Breast epithelium (tissue), 4 donors: ENCODE results near the gene CLSTN2. TPM values are rescaled to one million over a fixed set of nuclear protein-coding genes. Genes with fewer than 3 reads are reported as not detected.

Experiments
- DNase-seq, 2 donors: peaks; one replicate each; pipeline ENCODE4 v3.0.0-alpha.2; 2019; ENCODE audit warnings: low spot score in 2 of 2
- H3K27ac ChIP-seq, 2 donors: fragments of 200-600 bp; sonication (generic) in 1 of 2; one replicate each; pipeline ENCODE4 v1.5.1; 2016 to 2019; ENCODE audit warnings: mild to moderate bottlenecking in 1 of 2
- H3K27me3 ChIP-seq, 2 donors: fragments of 200-600 bp; sonication (generic) in 1 of 2; one replicate each; pipeline versions ENCODE4 v1.5.1 to v1.6.0; 2017 to 2019; ENCODE audit warnings: control low read depth in 1 of 2, mild to moderate bottlenecking in 1 of 2
- H3K36me3 ChIP-seq: fragments of 200-600 bp; one replicate; pipeline ENCODE4 v1.5.1; 2019
- H3K4me1 ChIP-seq, 2 donors: fragments of 200-600 bp; sonication (generic); one replicate each; pipeline ENCODE4 v1.5.1; 2016 to 2019; ENCODE audit warnings: control low read depth in 1 of 2
- H3K4me3 ChIP-seq, 3 donors: fragments of 200-600 bp; sonication (generic); 1 replicate in 2 of 3; 2 replicates in 1 of 3; pipeline ENCODE4 v1.5.1; 2016 to 2019; ENCODE audit warnings: mild to moderate bottlenecking in 3 of 3, moderate library complexity in 2 of 3
- H3K9me3 ChIP-seq, 2 donors: fragments of 200-600 bp; sonication (generic) in 1 of 2; one replicate each; pipeline ENCODE4 v1.5.1; 2016 to 2019; ENCODE audit warnings: control low read depth in 1 of 2
- POLR2A ChIP-seq: fragments of 450-650 bp; IDR thresholded peaks from one replicate; pipeline ENCODE4 v1.6.1; 2016; ENCODE audit warnings: antibody characterized with exemption, mild to moderate bottlenecking, moderate library complexity
- POLR2AphosphoS5 ChIP-seq, 3 donors: sonication (generic); formaldehyde crosslinking; IDR thresholded peaks; one replicate each; pipeline ENCODE4 v1.6.1; 2017; ENCODE audit warnings: antibody characterized with exemption in 3 of 3
- intact Hi-C: fragments of 100-400 bp; cut with DNase I; formaldehyde crosslinking; loops from one replicate; pipeline ENCODE4 v1.15.1; 2023; ENCODE audit warnings: low total_unique reads
- total RNA-seq, 3 donors: library from RNA; depleted of rRNA; stranded (reverse); fragments of >200 nt; gene quantifications; one replicate each; pipeline ENCODE4 v1.1.0, GENCODE V29; 2016
- TF ChIP-seq, protein P1 (sequence below), 3 donors: fragments of 450-650 bp; IDR thresholded peaks; one replicate each; pipeline ENCODE4 v1.5.1; 2016 to 2017; ENCODE audit warnings: antibody characterized with exemption in 3 of 3, mild to moderate bottlenecking in 3 of 3, moderate library complexity in 3 of 3

The CLSTN2 gene
- total RNA-seq, 3 donors from 2014 or later, result 15.5 to 75.5 (median 33.1) TPM

DNA sequence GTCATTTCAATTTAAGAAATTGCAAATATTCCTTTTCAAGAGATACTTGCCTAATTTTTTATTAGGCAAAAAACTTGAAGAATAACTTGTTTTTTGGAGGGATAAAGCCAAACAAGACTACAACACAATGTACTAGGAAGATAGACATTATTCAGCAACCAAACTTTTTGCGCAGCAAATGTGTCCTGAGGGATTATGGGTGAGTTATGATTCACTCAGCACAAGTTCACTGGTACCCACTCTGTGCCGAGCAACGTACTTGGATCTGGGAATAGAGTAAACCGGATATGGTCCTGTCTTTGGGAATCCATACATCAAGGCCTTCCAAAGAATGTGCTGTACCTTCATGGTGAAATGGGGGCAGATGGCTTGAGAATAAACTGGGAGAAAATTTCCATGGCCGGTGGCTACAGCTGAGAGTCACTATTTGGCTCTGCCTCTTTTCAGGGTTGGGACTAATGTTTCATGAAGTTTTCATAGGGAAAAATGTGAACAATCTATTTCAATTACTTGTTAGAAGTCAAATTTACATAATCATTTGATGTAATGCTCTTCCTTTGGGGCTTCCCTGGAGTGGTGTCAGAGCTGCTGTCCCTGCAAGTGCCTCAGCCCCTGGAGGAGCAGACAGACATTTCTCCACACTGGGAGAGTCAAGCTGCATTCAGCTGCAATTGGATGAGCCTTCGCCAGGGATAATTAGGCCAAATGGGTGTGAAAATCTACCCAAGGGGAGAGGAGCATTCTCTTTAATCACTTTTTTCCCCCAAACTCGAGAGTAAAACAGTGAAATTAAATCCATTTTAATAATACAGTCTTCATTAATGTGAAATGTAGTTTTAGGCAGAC is 315.2 kb downstream of the CLSTN2 start:
- H3K4me1 ChIP-seq, result no peaks in the 10 kb centered on the region
- no peak overlapping the region for H3K27ac ChIP-seq
- intact Hi-C loops, result no loop called here
- no peak for DNase-seq
- H3K27me3 ChIP-seq, result no peaks in the 10 kb centered on the region
- H3K4me3 ChIP-seq, result no peak overlapping the region
- H3K9me3 ChIP-seq, result no peaks in the 10 kb centered on the region
- TF ChIP-seq POLR2A, result no peak
- TF ChIP-seq, protein P1, sequence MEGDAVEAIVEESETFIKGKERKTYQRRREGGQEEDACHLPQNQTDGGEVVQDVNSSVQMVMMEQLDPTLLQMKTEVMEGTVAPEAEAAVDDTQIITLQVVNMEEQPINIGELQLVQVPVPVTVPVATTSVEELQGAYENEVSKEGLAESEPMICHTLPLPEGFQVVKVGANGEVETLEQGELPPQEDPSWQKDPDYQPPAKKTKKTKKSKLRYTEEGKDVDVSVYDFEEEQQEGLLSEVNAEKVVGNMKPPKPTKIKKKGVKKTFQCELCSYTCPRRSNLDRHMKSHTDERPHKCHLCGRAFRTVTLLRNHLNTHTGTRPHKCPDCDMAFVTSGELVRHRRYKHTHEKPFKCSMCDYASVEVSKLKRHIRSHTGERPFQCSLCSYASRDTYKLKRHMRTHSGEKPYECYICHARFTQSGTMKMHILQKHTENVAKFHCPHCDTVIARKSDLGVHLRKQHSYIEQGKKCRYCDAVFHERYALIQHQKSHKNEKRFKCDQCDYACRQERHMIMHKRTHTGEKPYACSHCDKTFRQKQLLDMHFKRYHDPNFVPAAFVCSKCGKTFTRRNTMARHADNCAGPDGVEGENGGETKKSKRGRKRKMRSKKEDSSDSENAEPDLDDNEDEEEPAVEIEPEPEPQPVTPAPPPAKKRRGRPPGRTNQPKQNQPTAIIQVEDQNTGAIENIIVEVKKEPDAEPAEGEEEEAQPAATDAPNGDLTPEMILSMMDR (IDR thresholded peaks at IDR 0.05), result no peak
- TF ChIP-seq POLR2AphosphoS5 (IDR thresholded peaks at IDR 0.05), result no peak
- no peaks in the 10 kb centered on the region for H3K36me3 ChIP-seq

GRCh38 chr3:140250945-140251344 is 316.0 kb downstream of the CLSTN2 start:
- no peak for DNase-seq
- no peaks in the 10 kb centered on the region for H3K36me3 ChIP-seq
- H3K4me3 ChIP-seq, result no peak overlapping the region
- no peaks in the 10 kb centered on the region for H3K9me3 ChIP-seq
- no peak for TF ChIP-seq POLR2A
- TF ChIP-seq, protein P1 (IDR thresholded peaks at IDR 0.05), result no peak
- no peak for TF ChIP-seq POLR2AphosphoS5 (IDR thresholded peaks at IDR 0.05)
- H3K27me3 ChIP-seq, result no peaks in the 10 kb centered on the region
- no peaks in the 10 kb centered on the region for H3K4me1 ChIP-seq
- intact Hi-C loops, result no loop called here
- H3K27ac ChIP-seq, result no peak overlapping the region

- intact Hi-C loops, result no loop called here
- no peaks in the 10 kb centered on the region for H3K9me3 ChIP-seq
- no peak for DNase-seq
- H3K4me1 ChIP-seq, result no peaks in the 10 kb centered on the region
- no peak overlapping the region for H3K27ac ChIP-seq
- no peaks in the 10 kb centered on the region for H3K27me3 ChIP-seq
- H3K4me3 ChIP-seq, result no peak overlapping the region
- H3K36me3 ChIP-seq, result no peaks in the 10 kb centered on the region
- no peak for TF ChIP-seq POLR2AphosphoS5 (IDR thresholded peaks at IDR 0.05)
- TF ChIP-seq POLR2A, result no peak
- TF ChIP-seq, protein P1 (IDR thresholded peaks at IDR 0.05), result no peak
Observed at GRCh38 chr3:140251678-140252077, 316.7 kb downstream of the CLSTN2 start.

GRCh38 chr3:140252812-140253656 is 318.0 kb downstream of the CLSTN2 start:
- H3K27ac ChIP-seq, result no peak overlapping the region
- no peak overlapping the region for H3K4me3 ChIP-seq
- intact Hi-C loops, result no loop called here
- H3K4me1 ChIP-seq, result no peaks in the 10 kb centered on the region
- TF ChIP-seq POLR2A (no peak), POLR2AphosphoS5 (IDR thresholded peaks at IDR 0.05) (no peak)
- TF ChIP-seq, protein P1 (IDR thresholded peaks at IDR 0.05), result no peak
- H3K36me3 ChIP-seq, result no peaks in the 10 kb centered on the region
- H3K9me3 ChIP-seq, result no peaks in the 10 kb centered on the region
- H3K27me3 ChIP-seq, result no peaks in the 10 kb centered on the region
- no peak for DNase-seq

GRCh38 chr3:140258222-140258724 is 323.3 kb downstream of the CLSTN2 start:
- H3K27ac ChIP-seq, result no peak overlapping the region
- H3K27me3 ChIP-seq, result no peaks in the 10 kb centered on the region
- TF ChIP-seq POLR2AphosphoS5 (IDR thresholded peaks at IDR 0.05) (no peak), POLR2A (no peak)
- TF ChIP-seq, protein P1 (IDR thresholded peaks at IDR 0.05), result no peak
- no peak for DNase-seq
- H3K9me3 ChIP-seq, result no peaks in the 10 kb centered on the region
- H3K4me1 ChIP-seq, result no peaks in the 10 kb centered on the region
- H3K4me3 ChIP-seq, result no peak overlapping the region
- no peaks in the 10 kb centered on the region for H3K36me3 ChIP-seq
- intact Hi-C loops, result no loop called here
